ENCODE data around the gene LSR.

LSR gene

GRCh38 chr19:35296644-35297514, 48.1 kb downstream of the LSR start:
- CTCF ChIA-PET: interaction anchor here (0.8 to 1.9 kb wide), 5 partner anchors 10 to 198 kb away, joined by 3 to 6 read pairs (median 3); partner anchors contain the start of genes FFAR1 and HAMP
- H3K4me1 ChIP-seq (ENCODE audit: control extremely low read depth in 1 of 4, control insufficient read depth in 4 of 4, insufficient read depth in 4 of 4, low read length in 3 of 4): peaks cover 6 to 54% (median 43%) of the 10 kb centered on the region in 4 experiments
- peak in 2 of 3 donors; percentile 45 to 71 for DNase-seq
- H3K27ac ChIP-seq (ENCODE audit: insufficient read depth in 1 of 2, low read depth in 1 of 2, low read length in 2 of 2, poor library complexity in 1 of 2, severe bottlenecking in 2 of 2): no peak overlapping the region
- no peaks in the 10 kb centered on the region for H3K36me3 ChIP-seq (ENCODE audit: control insufficient read depth in 4 of 4, insufficient read depth in 4 of 4, low read length in 3 of 4)
- POLR2A ChIA-PET: no interaction called here
- WGBS (ENCODE audit: insufficient coverage): 100% methylated on average over 1 of the region's 7 CpGs
- H3K27me3 ChIP-seq (replicated peaks in 2 of 5; ENCODE audit: control insufficient read depth in 4 of 5, insufficient read depth in 5 of 5, low read length in 4 of 5): no peaks in the 10 kb centered on the region
- H3K9me3 ChIP-seq (ENCODE audit: control extremely low read depth in 1 of 5, control insufficient read depth in 4 of 5, insufficient read depth in 2 of 5, low read depth in 1 of 5, low read length in 4 of 5): no peaks in the 10 kb centered on the region
- no peak overlapping the region for H3K4me3 ChIP-seq (ENCODE audit: control insufficient read depth in 1 of 7, extremely low read depth in 1 of 7, insufficient read depth in 4 of 7, low read depth in 2 of 7, low read length in 6 of 7)

GRCh38 chr19:35297515-35297848, 48.7 kb downstream of the LSR start:
- H3K4me1 ChIP-seq (ENCODE audit: control extremely low read depth in 1 of 4, control insufficient read depth in 4 of 4, insufficient read depth in 4 of 4, low read length in 3 of 4): peaks cover 6 to 54% (median 43%) of the 10 kb centered on the region in 4 experiments
- H3K4me3 ChIP-seq (ENCODE audit: control insufficient read depth in 1 of 7, extremely low read depth in 1 of 7, insufficient read depth in 4 of 7, low read depth in 2 of 7, low read length in 6 of 7): no peak overlapping the region
- ChIA-PET CTCF (interaction anchor here (1.3 to 1.6 kb wide), 2 partner anchors 10 to 198 kb away, joined by 3 to 4 read pairs; no protein-coding TSS in a partner anchor), POLR2A (no interaction called here)
- no peaks in the 10 kb centered on the region for H3K36me3 ChIP-seq (ENCODE audit: control insufficient read depth in 4 of 4, insufficient read depth in 4 of 4, low read length in 3 of 4)
- DNase-seq: peak in 1 of 3 donors; percentile 47
- 92% methylated on average over 3 of the region's 3 CpGs for WGBS (ENCODE audit: insufficient coverage)
- H3K27me3 ChIP-seq (replicated peaks in 2 of 5; ENCODE audit: control insufficient read depth in 4 of 5, insufficient read depth in 5 of 5, low read length in 4 of 5): no peaks in the 10 kb centered on the region
- H3K9me3 ChIP-seq (ENCODE audit: control extremely low read depth in 1 of 5, control insufficient read depth in 4 of 5, insufficient read depth in 2 of 5, low read depth in 1 of 5, low read length in 4 of 5): no peaks in the 10 kb centered on the region
- no peak overlapping the region for H3K27ac ChIP-seq (ENCODE audit: insufficient read depth in 1 of 2, low read depth in 1 of 2, low read length in 2 of 2, poor library complexity in 1 of 2, severe bottlenecking in 2 of 2)

- 79% methylated on average over 2 of the region's 2 CpGs for WGBS (ENCODE audit: insufficient coverage)
- Histone ChIP-seq H3K27ac (ENCODE audit: insufficient read depth in 1 of 2, low read depth in 1 of 2, low read length in 2 of 2, poor library complexity in 1 of 2, severe bottlenecking in 2 of 2) (no peak overlapping the region), H3K4me3 (ENCODE audit: control insufficient read depth in 1 of 7, extremely low read depth in 1 of 7, insufficient read depth in 4 of 7, low read depth in 2 of 7, low read length in 6 of 7) (no peak overlapping the region), H3K4me1 (ENCODE audit: control extremely low read depth in 1 of 4, control insufficient read depth in 4 of 4, insufficient read depth in 4 of 4, low read length in 3 of 4) (peaks cover 6 to 54% (median 43%) of the 10 kb centered on the region in 4 experiments), H3K9me3 (ENCODE audit: control extremely low read depth in 1 of 5, control insufficient read depth in 4 of 5, insufficient read depth in 2 of 5, low read depth in 1 of 5, low read length in 4 of 5) (no peaks in the 10 kb centered on the region), H3K36me3 (ENCODE audit: control insufficient read depth in 4 of 4, insufficient read depth in 4 of 4, low read length in 3 of 4) (no peaks in the 10 kb centered on the region), H3K27me3 (replicated peaks in 2 of 5; ENCODE audit: control insufficient read depth in 4 of 5, insufficient read depth in 5 of 5, low read length in 4 of 5) (no peaks in the 10 kb centered on the region)
- ChIA-PET CTCF (no interaction called here), POLR2A (no interaction called here)
- peak in 1 of 3 donors; percentile 49 for DNase-seq
These were observed 49.1 kb downstream of the LSR start for GRCh38 chr19:35297922-35298321.

- H3K4me3 ChIP-seq (ENCODE audit: control insufficient read depth in 1 of 7, extremely low read depth in 1 of 7, insufficient read depth in 4 of 7, low read depth in 2 of 7, low read length in 6 of 7): no peak overlapping the region
- H3K36me3 ChIP-seq (ENCODE audit: control insufficient read depth in 4 of 4, insufficient read depth in 4 of 4, low read length in 3 of 4): no peaks in the 10 kb centered on the region
- POLR2A ChIA-PET: no interaction called here
- H3K9me3 ChIP-seq (ENCODE audit: control extremely low read depth in 1 of 5, control insufficient read depth in 4 of 5, insufficient read depth in 2 of 5, low read depth in 1 of 5, low read length in 4 of 5): no peaks in the 10 kb centered on the region
- 86% methylated on average over 3 of the region's 5 CpGs for WGBS (ENCODE audit: insufficient coverage)
- H3K27ac ChIP-seq (ENCODE audit: insufficient read depth in 1 of 2, low read depth in 1 of 2, low read length in 2 of 2, poor library complexity in 1 of 2, severe bottlenecking in 2 of 2): no peak overlapping the region
- peak in 1 of 3 donors; percentile 42 for DNase-seq
- peaks cover 6 to 54% (median 42%) of the 10 kb centered on the region in 4 experiments for H3K4me1 ChIP-seq (ENCODE audit: control extremely low read depth in 1 of 4, control insufficient read depth in 4 of 4, insufficient read depth in 4 of 4, low read length in 3 of 4)
- H3K27me3 ChIP-seq (replicated peaks in 2 of 5; ENCODE audit: control insufficient read depth in 4 of 5, insufficient read depth in 5 of 5, low read length in 4 of 5): no peaks in the 10 kb centered on the region
- CTCF ChIA-PET: no interaction called here
These were observed 49.8 kb downstream of the LSR start for GRCh38 chr19:35298561-35298972.

- H3K4me3 ChIP-seq (ENCODE audit: control insufficient read depth in 1 of 7, extremely low read depth in 1 of 7, insufficient read depth in 4 of 7, low read depth in 2 of 7, low read length in 6 of 7): no peak overlapping the region
- 88% methylated on average over 27 of the region's 55 CpGs for whole genome bisulfite sequencing (ENCODE audit: insufficient coverage)
- no peaks in the 10 kb centered on the region for H3K36me3 ChIP-seq (ENCODE audit: control insufficient read depth in 4 of 4, insufficient read depth in 4 of 4, low read length in 3 of 4)
- no peak for DNase-seq
- H3K27me3 ChIP-seq (replicated peaks in 2 of 5; ENCODE audit: control insufficient read depth in 4 of 5, insufficient read depth in 5 of 5, low read length in 4 of 5): no peaks in the 10 kb centered on the region
- CTCF ChIA-PET: no interaction called here
- POLR2A ChIA-PET: no interaction called here
- H3K4me1 ChIP-seq (ENCODE audit: control extremely low read depth in 1 of 4, control insufficient read depth in 4 of 4, insufficient read depth in 4 of 4, low read length in 3 of 4): peaks cover 5 to 50% (median 40%) of the 10 kb centered on the region in 4 experiments
- H3K9me3 ChIP-seq (ENCODE audit: control extremely low read depth in 1 of 5, control insufficient read depth in 4 of 5, insufficient read depth in 2 of 5, low read depth in 1 of 5, low read length in 4 of 5): no peaks in the 10 kb centered on the region
- H3K27ac ChIP-seq (ENCODE audit: insufficient read depth in 1 of 2, low read depth in 1 of 2, low read length in 2 of 2, poor library complexity in 1 of 2, severe bottlenecking in 2 of 2): no peak overlapping the region
These were observed 50.9 kb downstream of the LSR start for GRCh38 chr19:35299523-35300338.

DNA sequence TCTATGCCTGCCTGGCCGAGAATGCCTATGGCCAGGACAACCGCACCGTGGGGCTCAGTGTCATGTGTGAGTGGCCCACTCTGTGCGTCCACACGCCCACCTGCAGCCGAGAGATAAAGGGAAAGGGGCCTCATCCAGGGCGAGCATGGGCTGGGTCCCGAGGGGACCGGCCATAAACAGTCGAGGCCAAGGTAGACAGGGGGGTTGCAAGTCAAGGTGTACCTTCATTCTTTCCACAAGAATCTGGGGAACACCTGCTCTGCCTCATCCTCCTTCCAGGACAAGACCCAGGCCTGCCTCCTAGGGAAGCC, 51.5 kb downstream of the LSR start:
- H3K4me1 ChIP-seq (ENCODE audit: control extremely low read depth in 1 of 4, control insufficient read depth in 4 of 4, insufficient read depth in 4 of 4, low read length in 3 of 4): peaks cover 4 to 45% (median 37%) of the 10 kb centered on the region in 4 experiments
- no peak for DNase-seq
- POLR2A ChIA-PET: no interaction called here
- no peaks in the 10 kb centered on the region for H3K9me3 ChIP-seq (ENCODE audit: control extremely low read depth in 1 of 5, control insufficient read depth in 4 of 5, insufficient read depth in 2 of 5, low read depth in 1 of 5, low read length in 4 of 5)
- H3K36me3 ChIP-seq (ENCODE audit: control insufficient read depth in 4 of 4, insufficient read depth in 4 of 4, low read length in 3 of 4): no peaks in the 10 kb centered on the region
- no peaks in the 10 kb centered on the region for H3K27me3 ChIP-seq (replicated peaks in 2 of 5; ENCODE audit: control insufficient read depth in 4 of 5, insufficient read depth in 5 of 5, low read length in 4 of 5)
- H3K4me3 ChIP-seq (ENCODE audit: control insufficient read depth in 1 of 7, extremely low read depth in 1 of 7, insufficient read depth in 4 of 7, low read depth in 2 of 7, low read length in 6 of 7): no peak overlapping the region
- 96% methylated on average over 10 of the region's 10 CpGs for WGBS (ENCODE audit: insufficient coverage)
- CTCF ChIA-PET: no interaction called here
- no peak overlapping the region for H3K27ac ChIP-seq (ENCODE audit: insufficient read depth in 1 of 2, low read depth in 1 of 2, low read length in 2 of 2, poor library complexity in 1 of 2, severe bottlenecking in 2 of 2)

DNA sequence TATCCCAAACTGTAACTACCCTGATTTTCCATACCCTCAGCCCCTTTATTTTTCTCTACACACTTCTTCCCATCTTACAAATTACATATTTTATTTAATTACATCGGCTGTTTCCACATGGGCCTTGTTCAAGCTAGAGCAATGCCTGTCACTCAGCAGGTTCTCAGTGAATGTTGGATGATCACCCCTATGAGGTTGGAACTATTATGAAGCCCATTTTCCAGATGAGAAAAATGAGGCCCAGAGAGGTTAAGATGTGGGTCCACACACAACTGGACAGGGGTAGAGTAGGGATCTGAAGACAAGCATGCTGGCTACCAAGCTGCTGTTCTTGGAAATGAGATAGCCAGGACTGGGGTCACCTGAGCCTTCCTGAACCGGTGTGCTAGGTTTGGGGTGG, 53.2 kb downstream of the LSR start:
- ChIA-PET POLR2A (no interaction called here), CTCF (no interaction called here)
- Histone ChIP-seq H3K36me3 (ENCODE audit: control insufficient read depth in 4 of 4, insufficient read depth in 4 of 4, low read length in 3 of 4) (no peaks in the 10 kb centered on the region), H3K4me3 (ENCODE audit: control insufficient read depth in 1 of 7, extremely low read depth in 1 of 7, insufficient read depth in 4 of 7, low read depth in 2 of 7, low read length in 6 of 7) (no peak overlapping the region), H3K27ac (ENCODE audit: insufficient read depth in 1 of 2, low read depth in 1 of 2, low read length in 2 of 2, poor library complexity in 1 of 2, severe bottlenecking in 2 of 2) (no peak overlapping the region), H3K9me3 (ENCODE audit: control extremely low read depth in 1 of 5, control insufficient read depth in 4 of 5, insufficient read depth in 2 of 5, low read depth in 1 of 5, low read length in 4 of 5) (no peaks in the 10 kb centered on the region), H3K27me3 (replicated peaks in 2 of 5; ENCODE audit: control insufficient read depth in 4 of 5, insufficient read depth in 5 of 5, low read length in 4 of 5) (no peaks in the 10 kb centered on the region), H3K4me1 (ENCODE audit: control extremely low read depth in 1 of 4, control insufficient read depth in 4 of 4, insufficient read depth in 4 of 4, low read length in 3 of 4) (peaks cover 0 to 43% (median 32%) of the 10 kb centered on the region in 4 experiments)
- no peak for DNase-seq
- WGBS (ENCODE audit: insufficient coverage): 100% methylated on average over 2 of the region's 2 CpGs
